HCT116 (cell line): ENCODE data around the gene CD300LB. TPM values are rescaled to one million over a fixed set of nuclear protein-coding genes. Genes with fewer than 3 reads are reported as not detected.
"Not testable (repeated sequence)": the region's sequence is repeated elsewhere in the genome, so short reads cannot be mapped to it uniquely, and the experiment has no call there.

ENCODE experiments used
- ATAC-seq: fragments of 200-7000 bp; cut with Tn5 transposase; 2 replicates; pipeline ENCODE4 v1.9.1; 2020; ENCODE audit warnings: mild to moderate bottlenecking, moderate library complexity
- BruUV-seq: library from RNA; stranded (reverse); fragments of 400-500 nt; replicated peaks from 2 replicates; lab custom pipeline; 2021; lab: Mats Ljungman, UMichigan
- CTCF ChIA-PET: fragments of 300-600 bp; sonication (Branson Sonifier 250); formaldehyde crosslinking; loops from one replicate; lab custom pipeline; 2021; ENCODE audit warnings: antibody characterized with exemption; lab: Charles Lee
- POLR2A ChIA-PET: fragments of 300-600, 350-600 bp; sonication (Branson Sonifier 250); formaldehyde crosslinking; loops from one replicate; lab custom pipeline; 2021; ENCODE audit warnings: antibody characterized with exemption; lab: Charles Lee
- RAD21 ChIA-PET, 2 experiments: fragments of 300-600 bp; sonication (Branson Sonifier 250); formaldehyde crosslinking; loops; one replicate each; lab custom pipeline; 2023; ENCODE audit warnings: low total read pairs in 2 of 2; ENCODE audit not compliant: uncharacterized antibody in 2 of 2, unreplicated experiment in 2 of 2, low non-redundant PET in 1 of 2; lab: Charles Lee
- DNase-seq: peaks from one replicate; pipeline ENCODE4 v3.0.0-alpha.2; 2010; ENCODE audit warnings: low read depth, low spot score
- H2AFZ ChIP-seq: fragments of 200-600 bp; shearing (Covaris generic), sonication (generic); 2 replicates; pipeline ENCODE4 v1.6.1; 2017; ENCODE audit warnings: low read depth, mixed run types, mixed read lengths, antibody characterized with exemption, low read length; ENCODE audit not compliant: poor library complexity, severe bottlenecking
- H3K27ac ChIP-seq: 2 replicates; pipeline ENCODE4 v1.5.1; 2012; ENCODE audit warnings: low read depth, low read length
- H3K27me3 ChIP-seq: fragments of 200-600 bp; sonication (generic); 2 replicates; pipeline ENCODE4 v1.6.1; 2016; ENCODE audit warnings: mixed run types, low read length, mixed read lengths; ENCODE audit not compliant: insufficient read depth
- H3K36me3 ChIP-seq, 2 experiments: fragments of 200-500 bp in 1 of 2; fragments of 200-600 bp in 1 of 2; sonication (Bioruptor generic) in 1 of 2; sonication (generic) in 1 of 2; 2 replicates each; pipeline versions ENCODE4 v1.5.1 to v1.6.1; 2014 to 2016; ENCODE audit warnings: low read length in 2 of 2, inconsistent platforms in 1 of 2, mixed read lengths in 1 of 2, mixed run types in 1 of 2; ENCODE audit not compliant: insufficient read depth in 2 of 2, control insufficient read depth in 1 of 2
- H3K4me1 ChIP-seq, 2 experiments: fragments of 200-600 bp in 1 of 2; sonication (generic) in 1 of 2; 2 replicates each; pipeline versions ENCODE4 v1.5.1 to v1.6.1; 2012 to 2017; ENCODE audit warnings: low read length in 2 of 2, inconsistent platforms in 1 of 2, mild to moderate bottlenecking in 1 of 2, mixed read lengths in 1 of 2, mixed run types in 1 of 2, moderate library complexity in 1 of 2; ENCODE audit not compliant: insufficient read depth in 2 of 2, control insufficient read depth in 1 of 2
- H3K4me2 ChIP-seq: fragments of 200-600 bp; sonication (generic); 2 replicates; pipeline ENCODE4 v1.6.1; 2017; ENCODE audit warnings: mixed run types, low read length, mixed read lengths
- H3K4me3 ChIP-seq, 2 experiments: fragments of 200-600 bp in 1 of 2; sonication (generic) in 1 of 2; replicated peaks in 1 of 2; 2 replicates each; pipeline ENCODE4 v1.5.1; 2011 to 2016; ENCODE audit warnings: low read length in 2 of 2, control low read depth in 1 of 2, low read depth in 1 of 2, mild to moderate bottlenecking in 1 of 2, mixed read lengths in 1 of 2, mixed run types in 1 of 2
- H3K79me2 ChIP-seq: fragments of 200-600 bp; sonication (generic); 2 replicates; pipeline ENCODE4 v1.6.1; 2017; ENCODE audit warnings: mild to moderate bottlenecking, mixed run types, low read length, moderate library complexity, mixed read lengths; ENCODE audit not compliant: insufficient read depth
- H3K9ac ChIP-seq: fragments of 200-600 bp; sonication (generic); 2 replicates; pipeline ENCODE4 v1.6.1; 2016; ENCODE audit warnings: low read length, mixed read lengths
- H3K9me2 ChIP-seq: fragments of 200-600 bp; sonication (generic), shearing (Covaris generic); 2 replicates; pipeline ENCODE4 v1.6.1; 2017; ENCODE audit warnings: mixed run types, mild to moderate bottlenecking, moderate library complexity; ENCODE audit not compliant: insufficient read depth
- H3K9me3 ChIP-seq, 2 experiments: fragments of 200-500 bp in 1 of 2; fragments of 200-600 bp in 1 of 2; sonication (Bioruptor generic) in 1 of 2; sonication (generic) in 1 of 2; 2 replicates each; pipeline ENCODE4 v1.6.1; 2014 to 2017; ENCODE audit warnings: low read length in 2 of 2, mixed read lengths in 2 of 2, inconsistent platforms in 1 of 2, low read depth in 1 of 2, mild to moderate bottlenecking in 1 of 2, mixed run types in 1 of 2, moderate library complexity in 1 of 2; ENCODE audit not compliant: control insufficient read depth in 1 of 2, insufficient read depth in 1 of 2
- H4K20me1 ChIP-seq: fragments of 200-600 bp; sonication (generic), shearing (Covaris generic); 2 replicates; pipeline ENCODE4 v1.6.1; 2017; ENCODE audit warnings: mixed run types, mild to moderate bottlenecking, moderate library complexity; ENCODE audit not compliant: insufficient read depth
- ELF1 ChIP-seq: IDR thresholded peaks from 2 replicates; pipeline ENCODE4 v1.6.1; 2012; ENCODE audit warnings: low read depth, borderline replicate concordance
- EZH2phosphoT487 ChIP-seq: fragments of 200-600 bp; IDR thresholded peaks from 2 replicates; pipeline ENCODE4 v1.6.1; 2018; ENCODE audit warnings: antibody characterized with exemption, borderline replicate concordance
- FOSL1 ChIP-seq: IDR thresholded peaks from 2 replicates; pipeline ENCODE4 v1.6.1; 2012; ENCODE audit warnings: low read depth
- JUND ChIP-seq: IDR thresholded peaks from 2 replicates; pipeline ENCODE4 v1.6.1; 2012
- ZNF274 ChIP-seq: fragments of 200-500 bp; sonication (Bioruptor generic); IDR thresholded peaks from 2 replicates; pipeline ENCODE4 v1.6.1; 2014; ENCODE audit warnings: mild to moderate bottlenecking, low read depth, low read length, inconsistent platforms
- intact Hi-C: fragments of 100-400 bp; cut with micrococcal nuclease; formaldehyde crosslinking; loops from 2 replicates; pipeline ENCODE4 v1.10.0; 2022
- total RNA-seq: library from RNA; stranded (reverse); gene quantifications from one replicate; pipeline ENCODE4 v1.2.1, GENCODE V29; 2021; ENCODE audit not compliant: unreplicated experiment
- TF ChIP-seq, protein P1 (sequence below): IDR thresholded peaks from 2 replicates; pipeline ENCODE4 v1.6.1; 2012

The CD300LB gene
- total RNA-seq, 1 experiment from 2014 or later: not detected

GRCh38 chr17:74488276-74488675 lies 43.0 kb downstream of the CD300LB start:
- DNase-seq, H3K4me3 ChIP-seq, H3K9me2 ChIP-seq, H3K79me2 ChIP-seq, ATAC-seq, BruUV-seq, H3K9ac ChIP-seq, CTCF ChIA-PET, H3K9me3 ChIP-seq, H2AFZ ChIP-seq, H3K4me1 ChIP-seq, POLR2A ChIA-PET, H3K36me3 ChIP-seq, H3K27ac ChIP-seq, H4K20me1 ChIP-seq, H3K4me2 ChIP-seq, intact Hi-C loops: not testable (repeated sequence)
- RAD21 ChIA-PET: interaction anchor here in 1 of 2 experiments (0.5 kb wide), 1 partner anchor 125 kb away, joined by 3 read pairs; no protein-coding TSS in a partner anchor
- peaks cover 13% of the 10 kb centered on the region; the same call in 1 of the 2 replicates for H3K27me3 ChIP-seq

DNA sequence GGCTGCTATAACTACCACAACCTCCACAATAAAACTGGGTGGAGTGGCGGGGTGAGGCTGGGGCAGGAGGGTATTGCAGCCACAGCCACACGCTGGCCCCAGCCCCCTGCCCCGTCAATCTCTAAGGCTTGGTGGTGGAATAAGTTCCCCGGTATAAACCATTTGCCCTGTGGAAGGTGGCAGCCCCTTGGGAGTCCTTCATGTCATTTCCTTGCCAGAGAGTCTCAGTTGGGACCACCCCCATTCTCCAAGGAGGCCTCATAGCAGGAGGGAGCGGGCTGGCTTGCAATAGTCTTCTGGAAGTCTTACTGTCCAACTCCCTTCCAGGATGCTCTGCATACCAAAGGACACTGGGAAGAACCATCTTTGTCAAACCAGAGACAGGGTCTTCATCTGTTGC lies 45.4 kb downstream of the CD300LB start:
- Histone ChIP-seq H3K4me1 (no peaks in the 10 kb centered on the region), H2AFZ (no peak overlapping the region), H3K27ac (no peak overlapping the region), H3K9me3 (no peaks in the 10 kb centered on the region), H3K4me3 (no peak overlapping the region), H3K79me2 (no peaks in the 10 kb centered on the region), H3K27me3 (peaks cover 21% of the 10 kb centered on the region; the same call in 1 of the 2 replicates), H3K36me3 (no peaks in the 10 kb centered on the region), H4K20me1 (no peaks in the 10 kb centered on the region), H3K4me2 (no peak overlapping the region), H3K9me2 (no peaks in the 10 kb centered on the region), H3K9ac (no peak overlapping the region)
- ChIA-PET CTCF (no interaction called here), RAD21 (no interaction called here), POLR2A (no interaction called here)
- BruUV-seq: no TSS peak
- no peak for DNase-seq
- intact Hi-C loops: no loop called here
- ATAC-seq: no peak
- TF ChIP-seq ZNF274 (no peak), FOSL1 (no peak), EZH2phosphoT487 (no peak), ELF1 (no peak), JUND (no peak)
- TF ChIP-seq, protein P1, sequence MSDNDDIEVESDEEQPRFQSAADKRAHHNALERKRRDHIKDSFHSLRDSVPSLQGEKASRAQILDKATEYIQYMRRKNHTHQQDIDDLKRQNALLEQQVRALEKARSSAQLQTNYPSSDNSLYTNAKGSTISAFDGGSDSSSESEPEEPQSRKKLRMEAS: no peak
